Common myeloid progenitor, CD34-positive (primary cell): ENCODE data around the gene PRDM16.
A peak's percentile ranks its signal among the peaks of the same experiment; 100 is the strongest.

Experiments used
- CTCF ChIA-PET: fragments of 350-600 bp; sonication (Branson Sonifier 250); formaldehyde crosslinking; loops from one replicate; lab custom pipeline; 2021; ENCODE audit warnings: antibody characterized with exemption; lab: Charles Lee
- POLR2A ChIA-PET: fragments of 350-600 bp; sonication (Branson Sonifier 250); formaldehyde crosslinking; loops from one replicate; lab custom pipeline; 2021; ENCODE audit warnings: antibody characterized with exemption; lab: Charles Lee
- DNase-seq, 3 donors: peaks; one replicate each; pipeline versions ENCODE4 v3.0.0 to v3.0.0-alpha.2; 2013
- H3K27ac ChIP-seq, 2 experiments: 1 replicate in 1 of 2; 2 replicates in 1 of 2; pipeline ENCODE4 v1.7.0; 2013; ENCODE audit warnings: inconsistent platforms in 2 of 2, low read length in 2 of 2, mild to moderate bottlenecking in 2 of 2, low read depth in 1 of 2, moderate library complexity in 1 of 2; ENCODE audit not compliant: severe bottlenecking in 2 of 2, insufficient read depth in 1 of 2, poor library complexity in 1 of 2
- H3K27me3 ChIP-seq, 5 experiments: replicated peaks in 2 of 5; 1 replicate in 3 of 5; 2 replicates in 2 of 5; pipeline versions ENCODE4 v1.6.1 to v1.7.0; 2013; ENCODE audit warnings: low read length in 4 of 5, mild to moderate bottlenecking in 2 of 5, moderate library complexity in 2 of 5, inconsistent platforms in 1 of 5; ENCODE audit not compliant: insufficient read depth in 5 of 5, control insufficient read depth in 4 of 5
- H3K36me3 ChIP-seq, 4 experiments: 1 replicate in 2 of 4; 2 replicates in 2 of 4; pipeline versions ENCODE4 v1.6.1 to v1.7.0; 2013; ENCODE audit warnings: low read length in 3 of 4, control low read depth in 1 of 4, mild to moderate bottlenecking in 1 of 4; ENCODE audit not compliant: control insufficient read depth in 4 of 4, insufficient read depth in 4 of 4
- H3K4me1 ChIP-seq, 4 experiments: 1 replicate in 3 of 4; 2 replicates in 1 of 4; pipeline versions ENCODE4 v1.6.1 to v1.7.1; 2013; ENCODE audit warnings: low read length in 3 of 4, mild to moderate bottlenecking in 3 of 4, control low read depth in 1 of 4, inconsistent platforms in 1 of 4, moderate library complexity in 1 of 4; ENCODE audit not compliant: control insufficient read depth in 4 of 4, insufficient read depth in 4 of 4; ENCODE audit errors: control extremely low read depth in 1 of 4
- H3K4me3 ChIP-seq, 7 experiments: 1 replicate in 4 of 7; 2 replicates in 3 of 7; pipeline versions ENCODE4 v1.5.1 to v1.7.0; 2013; ENCODE audit warnings: mild to moderate bottlenecking in 7 of 7, low read length in 6 of 7, moderate library complexity in 6 of 7, inconsistent platforms in 2 of 7, low read depth in 2 of 7, control low read depth in 1 of 7; ENCODE audit not compliant: insufficient read depth in 4 of 7, control insufficient read depth in 1 of 7; ENCODE audit errors: extremely low read depth in 1 of 7
- H3K9me3 ChIP-seq, 5 experiments: 1 replicate in 4 of 5; 2 replicates in 1 of 5; pipeline versions ENCODE4 v1.6.1 to v1.7.1; 2013; ENCODE audit warnings: low read length in 4 of 5, mild to moderate bottlenecking in 2 of 5, inconsistent platforms in 1 of 5, low read depth in 1 of 5, moderate library complexity in 1 of 5; ENCODE audit not compliant: control insufficient read depth in 4 of 5, insufficient read depth in 2 of 5; ENCODE audit errors: control extremely low read depth in 1 of 5
- WGBS: methylation state at CpG from one replicate; pipeline ENCODE4 v1.1.5; 2013; ENCODE audit not compliant: insufficient coverage; 5-methylcytosine and 5-hydroxymethylcytosine counted together

The PRDM16 gene

GRCh38 chr1:3444298-3444697 lies 375.3 kb downstream of the PRDM16 start:
- H3K4me1 ChIP-seq = no peaks in the 10 kb centered on the region
- H3K4me3 ChIP-seq = no peak overlapping the region
- peaks cover 0 to 26% (median 2%) of the 10 kb centered on the region in 5 experiments for H3K27me3 ChIP-seq
- no peak for DNase-seq
- H3K9me3 ChIP-seq = peaks cover 0 to 2% (median 0%) of the 10 kb centered on the region in 5 experiments
- CTCF ChIA-PET = interaction anchor here (1.4 kb wide), 1 partner anchor 8 kb away, joined by 5 read pairs; no protein-coding TSS in a partner anchor
- H3K36me3 ChIP-seq = no peaks in the 10 kb centered on the region
- WGBS = 96% methylated on average over 18 of the region's 18 CpGs
- POLR2A ChIA-PET = no interaction called here
- no peak overlapping the region for H3K27ac ChIP-seq

DNA sequence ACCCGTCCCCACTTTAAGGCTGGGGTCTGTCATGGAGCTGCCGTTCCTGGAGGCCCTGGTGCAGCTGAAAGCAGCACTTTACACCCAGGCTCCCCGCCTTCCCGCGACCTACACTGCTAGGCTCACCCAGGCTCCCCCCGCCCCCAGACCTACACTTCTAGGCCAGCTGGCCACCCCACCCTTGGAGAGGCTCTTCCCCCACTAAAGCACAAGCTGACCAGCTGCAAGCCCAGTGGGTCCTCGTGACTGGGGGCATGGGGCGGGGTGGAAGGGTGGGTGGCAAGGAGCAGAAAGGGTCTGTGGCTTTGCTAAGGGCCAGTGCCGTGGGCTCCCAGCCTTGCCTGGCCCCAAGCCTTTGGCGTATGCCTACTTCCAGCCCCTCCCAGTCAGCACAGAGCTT lies 375.7 kb downstream of the PRDM16 start:
- Histone ChIP-seq H3K9me3 (peaks cover 0 to 2% (median 0%) of the 10 kb centered on the region in 5 experiments), H3K27ac (no peak overlapping the region), H3K4me3 (no peak overlapping the region), H3K4me1 (no peaks in the 10 kb centered on the region), H3K27me3 (peaks cover 0 to 26% (median 2%) of the 10 kb centered on the region in 5 experiments), H3K36me3 (no peaks in the 10 kb centered on the region)
- CTCF ChIA-PET = no interaction called here
- no peak for DNase-seq
- WGBS = 60% methylated on average over 3 of the region's 10 CpGs
- POLR2A ChIA-PET = no interaction called here

DNA sequence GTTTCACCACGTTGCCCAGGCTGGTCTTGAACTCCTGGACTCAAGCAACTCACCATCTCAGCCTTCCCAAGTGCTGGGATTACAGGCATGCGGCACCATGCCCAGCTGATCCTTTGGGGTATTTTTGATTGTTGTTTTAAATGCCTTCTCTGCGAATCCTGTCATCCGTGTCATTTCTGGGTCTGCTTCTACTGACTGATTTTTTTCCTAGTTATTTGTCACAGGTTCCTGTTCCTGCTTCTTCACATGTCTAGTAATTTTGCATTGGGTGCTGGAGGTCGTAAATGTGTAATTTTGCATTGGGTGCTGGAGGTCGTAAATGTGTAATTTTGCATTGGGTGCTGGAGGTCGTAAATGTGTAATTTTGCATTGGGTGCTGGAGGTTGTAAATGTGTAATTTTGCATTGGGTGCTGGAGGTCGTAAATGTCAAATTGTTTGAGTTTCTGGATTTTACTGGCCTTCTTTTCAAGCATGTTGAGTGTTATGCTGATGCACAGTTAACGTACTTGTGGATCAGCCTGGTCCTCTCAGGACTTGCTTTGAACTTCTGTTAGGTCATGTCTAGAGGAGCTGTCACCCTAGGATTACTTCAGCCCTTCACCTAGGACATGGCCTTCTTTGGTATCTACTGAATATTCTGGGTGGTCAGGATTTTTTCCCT lies 381.3 kb downstream of the PRDM16 start:
- Histone ChIP-seq H3K4me3 (no peak overlapping the region), H3K27me3 (peaks cover 0 to 10% (median 1%) of the 10 kb centered on the region in 5 experiments), H3K9me3 (peaks cover 0 to 2% (median 0%) of the 10 kb centered on the region in 5 experiments), H3K4me1 (peaks cover 0 to 17% (median 10%) of the 10 kb centered on the region in 4 experiments), H3K36me3 (no peaks in the 10 kb centered on the region), H3K27ac (no peak overlapping the region)
- POLR2A ChIA-PET = no interaction called here
- CTCF ChIA-PET = interaction anchor here (0.7 to 1.5 kb wide), 3 partner anchors 33 to 41 kb away, joined by 3 to 4 read pairs (median 3); no protein-coding TSS in a partner anchor
- WGBS = 85% methylated on average over 6 of the region's 9 CpGs
- DNase-seq = no peak

GRCh38 chr1:3450983-3451382 lies 382.0 kb downstream of the PRDM16 start:
- H3K9me3 ChIP-seq = peaks cover 0 to 2% (median 0%) of the 10 kb centered on the region in 5 experiments
- H3K4me3 ChIP-seq = no peak overlapping the region
- CTCF ChIA-PET = interaction anchor here (1.5 kb wide), 1 partner anchor 32 kb away, joined by 4 read pairs; no protein-coding TSS in a partner anchor
- peaks cover 0 to 10% (median 1%) of the 10 kb centered on the region in 5 experiments for H3K27me3 ChIP-seq
- 74% methylated on average over 12 of the region's 12 CpGs for WGBS
- H3K27ac ChIP-seq = no peak overlapping the region
- peaks cover 0 to 17% (median 11%) of the 10 kb centered on the region in 4 experiments for H3K4me1 ChIP-seq
- no peaks in the 10 kb centered on the region for H3K36me3 ChIP-seq
- DNase-seq = no peak
- POLR2A ChIA-PET = no interaction called here

GRCh38 chr1:3451994-3452865 lies 383.2 kb downstream of the PRDM16 start:
- no peak for DNase-seq
- Histone ChIP-seq H3K4me3 (no peak overlapping the region), H3K9me3 (peaks cover 0 to 2% (median 0%) of the 10 kb centered on the region in 5 experiments), H3K36me3 (no peaks in the 10 kb centered on the region), H3K4me1 (peaks cover 0 to 17% (median 11%) of the 10 kb centered on the region in 4 experiments), H3K27ac (no peak overlapping the region), H3K27me3 (peaks cover 0 to 10% (median 1%) of the 10 kb centered on the region in 5 experiments)
- CTCF ChIA-PET = interaction anchor here (0.7 to 2.8 kb wide), 20 partner anchors 9 to 373 kb away, joined by 3 to 26 read pairs (median 6); no protein-coding TSS in a partner anchor
- WGBS = 84% methylated on average over 21 of the region's 23 CpGs
- POLR2A ChIA-PET = no interaction called here

- CTCF ChIA-PET = interaction anchor here (0.7 to 2.8 kb wide), 20 partner anchors 9 to 374 kb away, joined by 3 to 26 read pairs (median 6); no protein-coding TSS in a partner anchor
- no peak for DNase-seq
- Histone ChIP-seq H3K36me3 (no peaks in the 10 kb centered on the region), H3K4me1 (peaks cover 0 to 21% (median 14%) of the 10 kb centered on the region in 4 experiments), H3K27ac (peak overlapping the region in 1 of 2 experiments; percentile 25), H3K4me3 (no peak overlapping the region), H3K9me3 (no peaks in the 10 kb centered on the region), H3K27me3 (peaks cover 0 to 10% (median 1%) of the 10 kb centered on the region in 5 experiments)
- WGBS = 63% methylated on average over 4 of the region's 5 CpGs
- POLR2A ChIA-PET = no interaction called here
Measured at GRCh38 chr1:3452866-3453175, 383.8 kb downstream of the PRDM16 start.
